ENCODE measurements around the gene TBC1D8.

TBC1D8 gene

DNA sequence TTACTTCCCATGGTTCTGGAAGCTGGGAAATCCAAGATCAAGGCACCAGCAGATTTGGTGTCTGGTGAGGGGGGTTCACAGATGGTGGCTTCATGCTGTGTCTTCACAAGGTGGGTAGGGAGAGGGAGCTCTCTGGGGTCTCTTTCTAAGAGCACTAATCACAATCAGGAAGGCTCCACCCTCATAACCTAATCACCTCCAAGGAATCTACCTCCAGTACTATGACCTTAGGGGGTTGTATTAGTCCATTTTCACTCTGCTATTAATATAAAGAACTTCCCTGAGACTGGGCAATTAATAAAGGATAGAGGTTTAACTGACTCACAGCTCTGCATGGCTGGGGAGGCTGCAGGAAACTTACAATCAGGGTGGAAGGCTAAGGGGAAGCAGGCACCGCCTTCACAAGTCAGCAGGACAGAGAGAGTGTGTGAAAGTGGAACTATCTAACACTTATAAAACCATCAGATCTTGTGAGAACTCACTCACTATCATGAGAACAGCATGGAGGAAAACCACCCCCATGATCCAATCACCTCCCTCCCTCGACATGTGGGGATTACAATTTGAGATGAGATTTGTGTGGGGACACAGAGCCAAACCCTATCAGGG lies 17.6 kb downstream of the TBC1D8 start:
- DNase-seq, result no peak

- no peak for DNase-seq
Observed at GRCh38 chr2:101132202-101132601, 19.0 kb downstream of the TBC1D8 start.

- no peak for DNase-seq
Observed at GRCh38 chr2:101130081-101130480, 21.1 kb downstream of the TBC1D8 start.

GRCh38 chr2:101127319-101128056 lies 23.7 kb downstream of the TBC1D8 start:
- no peak for DNase-seq

GRCh38 chr2:101125808-101126207 lies 25.4 kb downstream of the TBC1D8 start:
- DNase-seq, result no peak

DNA sequence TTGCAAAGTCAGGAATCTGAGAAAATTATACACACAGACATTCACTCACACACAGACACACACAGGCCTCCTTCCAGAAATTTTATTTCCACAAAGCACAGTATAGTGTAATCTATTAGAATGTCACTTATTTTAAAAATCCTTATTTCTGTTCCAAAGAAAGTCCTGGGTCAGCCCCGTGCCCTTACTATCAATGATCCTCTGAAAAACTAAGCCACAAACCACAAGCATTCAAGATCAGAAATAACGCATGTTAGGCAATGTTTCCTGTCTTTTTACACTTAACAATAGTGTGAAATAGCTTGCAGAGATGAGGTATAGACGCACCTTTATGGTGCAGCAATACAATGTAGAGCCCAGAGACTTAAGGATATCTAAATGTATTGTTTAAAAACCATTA lies 25.8 kb downstream of the TBC1D8 start:
- no peak for DNase-seq

DNA sequence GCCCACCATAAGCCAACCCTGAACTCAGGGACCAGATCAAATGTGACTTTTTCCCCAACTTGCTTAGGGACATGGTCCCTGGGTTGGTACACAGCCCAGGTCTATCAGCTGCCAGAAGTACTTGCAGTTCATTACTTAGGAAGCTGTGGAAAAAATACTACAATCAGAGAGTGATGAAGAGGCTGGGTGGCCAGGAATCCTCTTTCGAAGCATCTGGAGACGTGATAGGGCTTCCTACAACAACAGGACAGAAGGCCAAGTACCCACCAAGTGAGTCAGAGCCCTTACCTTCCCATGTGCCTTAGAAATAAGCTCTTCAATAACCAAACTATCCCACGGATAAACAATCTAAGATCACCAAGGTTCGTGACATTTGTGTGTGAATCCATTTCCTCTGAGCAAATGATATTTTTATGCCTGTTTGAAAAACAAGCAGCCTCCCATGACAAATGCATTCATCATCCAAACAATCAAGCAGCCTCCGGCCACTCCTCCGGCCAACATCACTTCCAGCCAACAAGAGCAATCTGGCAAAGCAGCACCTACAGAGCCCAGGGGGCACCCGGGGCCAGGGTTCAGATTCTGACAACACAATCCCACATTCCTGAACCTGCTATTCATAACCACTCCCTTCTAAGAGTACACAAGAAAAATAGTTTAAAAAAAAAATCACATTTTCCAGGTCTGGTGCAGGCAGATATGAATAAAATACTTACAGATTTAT lies 26.4 kb downstream of the TBC1D8 start:
- DNase-seq, result no peak

DNA sequence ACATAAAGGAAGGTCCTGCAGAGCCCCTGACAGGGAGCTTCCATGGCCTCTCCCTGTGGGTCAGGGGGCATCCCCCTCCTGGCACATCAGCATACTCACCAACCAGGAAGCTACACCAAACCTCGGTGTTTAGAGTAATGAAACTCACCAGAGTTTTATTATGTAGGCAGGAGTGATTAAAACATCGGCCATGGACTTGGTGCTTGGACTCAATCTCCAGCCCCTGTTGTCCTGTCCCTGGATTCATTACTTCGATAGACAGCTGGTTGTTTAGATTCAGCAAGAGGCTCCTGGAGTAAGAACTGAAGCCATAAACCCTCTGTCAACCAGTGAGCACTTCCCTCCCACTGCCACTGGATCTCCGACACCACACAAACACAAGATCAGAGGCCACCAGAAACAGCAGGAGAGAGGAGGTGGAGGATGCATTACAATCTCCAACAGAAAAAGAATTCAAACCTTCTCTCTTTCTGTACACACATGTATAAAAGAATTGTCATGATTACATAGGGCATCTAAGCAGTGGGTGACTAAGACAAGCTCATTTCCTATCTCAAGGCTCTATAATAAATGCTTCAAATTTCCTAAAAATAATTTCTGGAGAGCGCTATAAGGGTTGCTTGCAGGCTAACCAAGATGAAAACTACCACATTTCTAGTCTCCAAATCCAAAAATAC lies 27.2 kb downstream of the TBC1D8 start:
- no peak for DNase-seq

DNA sequence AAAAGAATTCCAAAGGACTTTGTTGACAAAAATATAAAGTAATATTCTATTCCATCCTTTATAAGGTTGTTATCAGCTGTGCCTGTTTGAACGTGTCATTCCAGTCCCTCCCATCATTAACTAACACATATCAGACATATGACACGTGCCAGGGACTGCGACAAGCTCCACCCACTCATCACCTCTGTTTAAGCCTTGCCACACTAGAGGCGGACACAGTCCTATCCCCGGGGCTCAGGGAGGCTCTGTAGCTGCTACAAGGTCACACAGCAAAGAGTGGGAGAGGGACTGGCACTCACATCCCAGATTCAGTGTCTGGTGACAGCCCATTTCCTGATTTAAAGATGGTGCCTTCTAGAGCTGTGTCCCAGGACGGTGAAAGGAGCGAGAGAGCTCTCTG lies 30.0 kb downstream of the TBC1D8 start:
- DNase-seq, result no peak

- no peak for DNase-seq
Observed at GRCh38 chr2:101120124-101120996, 30.8 kb downstream of the TBC1D8 start.

DNA sequence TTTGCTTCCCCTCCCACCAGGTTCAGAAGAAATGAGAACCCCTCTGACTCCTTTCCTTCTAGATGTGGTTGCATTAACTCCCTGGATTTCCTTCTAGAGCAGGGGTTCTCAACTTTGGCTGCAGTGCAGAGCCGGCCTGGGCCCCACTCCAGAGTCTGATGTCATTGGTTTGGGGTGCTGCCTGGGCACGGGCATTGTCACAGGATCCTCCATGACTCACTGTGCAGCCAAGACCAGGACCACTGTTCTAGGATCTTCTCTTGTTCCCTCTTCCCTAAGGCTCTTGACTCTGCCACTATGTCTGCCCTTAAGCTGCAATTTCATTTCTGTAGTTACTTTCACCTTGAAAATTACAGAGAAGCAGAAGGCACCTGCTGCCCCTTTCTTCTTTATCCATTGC lies 31.8 kb downstream of the TBC1D8 start:
- DNase-seq, result no peak

- no peak for DNase-seq
Observed at GRCh38 chr2:101116841-101117552, 34.2 kb downstream of the TBC1D8 start.

DNA sequence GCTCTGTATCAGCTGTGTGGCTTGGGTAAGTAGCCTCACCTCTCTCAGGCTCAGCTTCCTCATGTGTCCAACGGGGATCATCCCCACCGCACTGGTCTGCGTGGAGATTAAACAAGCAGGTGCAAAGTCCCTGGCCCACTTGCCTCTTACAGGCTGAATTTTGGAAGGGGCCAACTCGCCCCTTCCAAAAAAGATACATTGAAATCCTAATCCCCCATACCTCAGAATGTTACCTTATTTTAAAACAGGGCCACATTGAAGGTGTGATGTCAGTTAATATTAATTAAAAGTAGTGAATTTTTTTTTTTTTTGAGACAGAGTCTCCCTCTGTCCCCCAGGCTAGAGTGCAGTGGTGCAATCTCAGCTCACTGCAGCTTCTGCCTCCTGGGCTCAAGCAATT lies 34.8 kb downstream of the TBC1D8 start:
- no peak for DNase-seq

DNA sequence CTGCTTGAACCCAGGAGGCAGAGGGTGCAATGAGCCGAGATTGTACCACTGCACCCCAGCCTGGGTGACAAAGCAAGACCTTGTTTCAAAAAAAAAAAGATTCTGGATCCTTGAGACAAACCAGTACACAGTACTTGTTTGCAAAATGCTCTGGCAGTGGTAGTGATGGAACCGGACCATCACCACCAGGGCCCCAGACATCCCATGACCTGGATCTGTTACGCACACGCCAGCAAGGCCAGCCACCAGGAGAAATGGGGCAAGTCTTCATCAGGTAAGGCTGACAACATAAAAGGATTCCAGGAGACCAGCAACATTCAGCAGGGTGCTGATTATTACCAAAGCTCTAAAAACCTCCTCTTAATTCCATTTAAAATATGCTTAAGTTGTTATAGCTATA lies 35.5 kb downstream of the TBC1D8 start:
- DNase-seq, result no peak

DNA sequence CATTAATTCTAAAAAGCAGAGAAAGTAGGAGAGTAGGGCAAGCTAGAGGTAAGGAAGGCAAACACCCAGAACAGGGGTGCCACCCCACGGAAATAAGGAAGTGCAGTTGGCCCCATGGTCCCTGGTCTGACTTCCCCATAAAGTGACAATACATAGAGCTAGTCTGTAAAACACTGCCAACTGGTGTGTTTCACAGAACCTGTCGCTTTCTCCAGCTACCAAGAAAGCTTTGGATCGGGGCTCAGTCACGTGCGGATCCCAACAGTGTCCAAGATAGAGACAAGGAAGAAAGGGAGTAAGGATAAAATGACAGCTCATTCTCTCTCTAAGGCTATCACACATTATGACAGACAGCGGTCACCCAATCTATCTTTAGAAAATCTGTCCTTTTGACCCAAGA lies 36.4 kb downstream of the TBC1D8 start:
- no peak for DNase-seq

GRCh38 chr2:101114268-101114783 lies 36.9 kb downstream of the TBC1D8 start:
- DNase-seq, result no peak

GRCh38 chr2:101113441-101114267 lies 37.5 kb downstream of the TBC1D8 start:
- peak; percentile 15 to 73 for DNase-seq

DNA sequence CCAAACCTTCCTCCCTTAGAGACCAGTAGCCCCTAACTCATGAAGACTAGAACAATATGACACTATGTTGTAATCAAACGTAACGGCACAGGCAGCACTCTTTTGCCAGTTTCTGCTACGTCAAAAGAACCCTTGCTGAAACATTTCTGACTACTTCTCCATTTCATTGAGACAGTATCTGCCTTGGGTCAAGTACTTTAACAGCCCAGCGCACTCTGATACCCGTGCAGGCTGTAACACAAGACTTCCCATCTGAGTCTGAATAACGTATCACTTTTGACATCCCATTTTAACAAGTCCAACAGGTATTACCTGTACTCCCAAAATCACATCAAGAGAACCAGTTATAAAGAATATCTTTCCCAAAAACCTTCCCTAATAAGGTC lies 38.4 kb downstream of the TBC1D8 start:
- DNase-seq, result no peak

GRCh38 chr2:101111917-101112771 lies 39.0 kb downstream of the TBC1D8 start:
- no peak for DNase-seq
